ENCODE measurements around the gene LIMA1. TPM values are rescaled to one million over a fixed set of nuclear protein-coding genes. Genes with fewer than 3 reads are reported as not detected.
A peak's percentile ranks its signal among the peaks of the same experiment; 100 is the strongest.
"Not testable (repeated sequence)": the region's sequence is repeated elsewhere in the genome, so short reads cannot be mapped to it uniquely, and the experiment has no call there.

LIMA1 gene
- total RNA-seq, 1 donor from 2014 or later, result 115 TPM

DNA sequence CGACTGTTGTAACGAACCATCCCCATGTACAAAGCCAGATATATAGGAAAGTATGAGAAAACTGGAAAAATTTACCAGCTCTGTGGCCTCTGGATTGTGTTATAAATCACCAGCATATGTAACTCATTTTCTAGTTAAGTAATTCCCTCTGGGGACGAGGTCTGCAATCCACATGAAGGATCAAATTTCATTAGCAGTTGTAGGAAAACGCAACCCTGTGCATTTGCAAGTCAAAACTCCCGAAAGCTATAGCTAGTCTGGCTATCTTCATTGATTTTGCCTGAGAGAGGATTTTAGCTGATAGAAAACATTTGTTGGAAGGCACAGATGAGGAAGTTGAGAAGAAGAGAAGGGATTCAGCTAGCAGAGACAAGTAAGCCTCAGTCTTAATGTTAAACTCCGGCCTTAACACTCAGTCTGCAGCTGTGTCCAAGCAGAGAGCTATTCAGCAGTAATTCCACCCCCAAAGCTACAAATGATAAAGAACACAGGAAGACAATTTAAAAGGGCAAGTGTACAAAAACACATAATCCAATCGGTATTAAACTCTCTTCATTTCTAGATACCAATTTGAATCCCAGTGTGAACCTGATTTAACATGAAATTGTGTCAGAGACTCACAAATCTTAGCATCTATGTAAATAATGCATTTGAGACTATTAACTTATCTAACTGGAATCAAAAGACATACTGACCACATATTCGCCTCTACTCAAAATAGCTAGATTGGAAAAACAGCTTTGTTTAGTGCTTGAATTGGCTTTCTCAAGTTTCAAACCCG lies 61.9 kb downstream of the LIMA1 start:
- Mint-ChIP-seq H3K36me3 (peaks cover 4% of the 10 kb centered on the region), H3K4me3 (no peak overlapping the region), H3K4me1 (peaks cover 33% of the 10 kb centered on the region), H3K27me3 (ENCODE audit: low read depth) (no peaks in the 10 kb centered on the region), H3K27ac (no peak overlapping the region), H3K9me3 (no peaks in the 10 kb centered on the region)
- TF ChIP-seq, protein P1, sequence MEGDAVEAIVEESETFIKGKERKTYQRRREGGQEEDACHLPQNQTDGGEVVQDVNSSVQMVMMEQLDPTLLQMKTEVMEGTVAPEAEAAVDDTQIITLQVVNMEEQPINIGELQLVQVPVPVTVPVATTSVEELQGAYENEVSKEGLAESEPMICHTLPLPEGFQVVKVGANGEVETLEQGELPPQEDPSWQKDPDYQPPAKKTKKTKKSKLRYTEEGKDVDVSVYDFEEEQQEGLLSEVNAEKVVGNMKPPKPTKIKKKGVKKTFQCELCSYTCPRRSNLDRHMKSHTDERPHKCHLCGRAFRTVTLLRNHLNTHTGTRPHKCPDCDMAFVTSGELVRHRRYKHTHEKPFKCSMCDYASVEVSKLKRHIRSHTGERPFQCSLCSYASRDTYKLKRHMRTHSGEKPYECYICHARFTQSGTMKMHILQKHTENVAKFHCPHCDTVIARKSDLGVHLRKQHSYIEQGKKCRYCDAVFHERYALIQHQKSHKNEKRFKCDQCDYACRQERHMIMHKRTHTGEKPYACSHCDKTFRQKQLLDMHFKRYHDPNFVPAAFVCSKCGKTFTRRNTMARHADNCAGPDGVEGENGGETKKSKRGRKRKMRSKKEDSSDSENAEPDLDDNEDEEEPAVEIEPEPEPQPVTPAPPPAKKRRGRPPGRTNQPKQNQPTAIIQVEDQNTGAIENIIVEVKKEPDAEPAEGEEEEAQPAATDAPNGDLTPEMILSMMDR (IDR thresholded peaks at IDR 0.05; ENCODE audit: unreplicated experiment), result no peak
- no peak for DNase-seq (ENCODE audit: low spot score in 2 of 2, unreplicated experiment in 2 of 2)

DNA sequence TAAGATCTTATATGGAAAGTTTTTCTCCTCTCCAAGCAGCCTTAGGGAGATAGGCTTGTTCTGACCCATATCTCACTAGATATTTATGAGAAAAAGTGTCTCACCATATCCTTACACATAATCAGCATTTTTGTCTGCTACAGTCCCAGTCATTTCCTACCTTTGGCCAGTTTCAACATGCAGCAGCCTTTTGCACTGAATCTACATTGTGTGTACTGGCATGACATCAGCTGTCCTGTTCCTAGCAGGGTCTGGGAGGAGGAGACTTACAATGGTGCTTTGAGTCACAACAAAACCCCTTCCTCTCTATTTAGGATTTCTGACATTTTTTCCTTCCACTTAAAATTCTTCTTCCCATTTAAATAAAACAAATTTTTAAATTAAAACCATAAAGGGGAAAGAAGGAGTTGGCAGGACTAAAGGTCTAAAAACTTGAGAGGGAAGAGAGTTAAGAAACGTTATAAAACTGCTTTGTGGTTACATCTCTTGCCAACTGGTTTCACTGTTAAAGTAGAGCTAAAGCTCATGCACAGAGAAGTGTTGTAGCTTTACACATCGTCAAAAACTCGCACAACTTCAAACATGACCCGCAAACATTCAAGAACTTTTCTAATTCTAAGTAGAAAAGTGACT lies 62.8 kb downstream of the LIMA1 start:
- H3K4me1 Mint-ChIP-seq, result peaks cover 33% of the 10 kb centered on the region
- H3K36me3 Mint-ChIP-seq, result peaks cover 4% of the 10 kb centered on the region
- no peaks in the 10 kb centered on the region for H3K27me3 Mint-ChIP-seq (ENCODE audit: low read depth)
- TF ChIP-seq, protein P1 (IDR thresholded peaks at IDR 0.05; ENCODE audit: unreplicated experiment), result no peak
- no peak overlapping the region for H3K27ac Mint-ChIP-seq
- DNase-seq (ENCODE audit: low spot score in 2 of 2, unreplicated experiment in 2 of 2), result no peak
- H3K9me3 Mint-ChIP-seq, result no peaks in the 10 kb centered on the region
- no peak overlapping the region for H3K4me3 Mint-ChIP-seq

DNA sequence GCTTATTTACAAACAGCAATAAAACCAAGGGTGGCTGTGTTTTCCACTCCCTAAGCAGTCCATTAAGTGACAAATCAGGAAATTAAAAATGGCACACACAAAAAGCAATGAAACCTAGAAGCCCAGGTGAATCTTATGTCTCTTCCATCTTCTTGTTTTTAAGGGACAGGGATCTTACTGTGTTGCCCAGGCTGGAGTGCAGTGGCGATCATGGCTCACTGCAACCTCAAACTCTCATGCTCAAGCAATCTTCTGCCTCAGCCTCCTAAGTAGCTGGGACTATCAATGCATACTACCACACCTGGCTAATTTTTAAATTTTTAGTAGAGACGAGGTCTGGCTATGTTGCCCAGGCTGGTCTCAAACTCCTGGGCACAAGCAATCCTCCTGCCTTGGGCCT lies 63.8 kb downstream of the LIMA1 start:
- DNase-seq (ENCODE audit: low spot score in 2 of 2, unreplicated experiment in 2 of 2), result no peak
- Mint-ChIP-seq H3K4me1 (peaks cover 37% of the 10 kb centered on the region), H3K27me3 (ENCODE audit: low read depth) (no peaks in the 10 kb centered on the region), H3K27ac (no peak overlapping the region), H3K4me3 (no peak overlapping the region), H3K9me3 (no peaks in the 10 kb centered on the region), H3K36me3 (peaks cover 6% of the 10 kb centered on the region)
- TF ChIP-seq, protein P1 (IDR thresholded peaks at IDR 0.05; ENCODE audit: unreplicated experiment), result no peak

DNA sequence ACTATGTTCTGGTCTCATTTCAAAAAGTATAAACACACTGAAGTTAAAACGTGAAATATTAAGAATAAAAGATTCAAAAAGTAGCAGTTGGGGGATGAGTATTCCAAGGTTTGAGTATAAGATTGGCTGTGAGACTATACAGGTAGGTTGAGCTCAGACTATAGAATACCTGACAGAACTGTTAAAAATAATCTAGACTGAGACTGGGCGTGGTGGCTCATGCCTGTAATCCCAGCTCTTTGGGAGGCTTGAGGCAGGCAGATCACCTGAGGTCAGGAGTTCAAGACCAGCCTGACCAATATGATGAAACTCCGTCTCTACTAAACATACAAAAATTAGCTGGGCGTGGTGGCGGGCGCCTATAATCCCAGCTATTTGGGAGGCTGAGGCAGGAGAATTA lies 64.3 kb downstream of the LIMA1 start:
- not testable (repeated sequence) for H3K9me3 Mint-ChIP-seq; DNase-seq (ENCODE audit: low spot score in 2 of 2, unreplicated experiment in 2 of 2); H3K27me3 Mint-ChIP-seq (ENCODE audit: low read depth); H3K36me3 Mint-ChIP-seq
- Mint-ChIP-seq H3K4me1 (peaks cover 35% of the 10 kb centered on the region), H3K4me3 (peak overlapping the region; percentile 39), H3K27ac (peak overlapping the region; percentile 64)

DNA sequence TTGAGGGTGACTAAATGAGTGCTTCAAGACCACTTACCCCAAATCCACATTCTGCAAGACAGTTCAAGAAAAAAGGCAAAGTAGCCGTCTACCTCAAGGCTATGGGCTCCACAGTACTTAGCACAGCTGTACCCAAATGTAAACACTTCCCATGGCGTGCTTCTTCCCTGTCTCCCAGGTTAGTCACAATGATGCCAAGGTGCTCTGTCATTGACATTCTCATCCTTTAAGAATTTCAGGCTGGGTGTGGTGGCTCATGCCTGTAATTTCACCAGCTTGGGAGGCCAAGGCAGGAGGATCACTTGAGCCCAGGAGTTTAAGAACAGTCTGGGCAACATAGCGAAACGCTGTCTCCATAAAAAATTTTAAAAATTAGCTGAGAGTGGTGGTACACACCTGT lies 64.9 kb downstream of the LIMA1 start:
- Mint-ChIP-seq H3K4me3 (no peak overlapping the region), H3K27me3 (ENCODE audit: low read depth) (no peaks in the 10 kb centered on the region), H3K36me3 (peaks cover 6% of the 10 kb centered on the region), H3K27ac (peak overlapping the region; percentile 64), H3K4me1 (peaks cover 35% of the 10 kb centered on the region), H3K9me3 (no peaks in the 10 kb centered on the region)
- TF ChIP-seq, protein P1 (IDR thresholded peaks at IDR 0.05; ENCODE audit: unreplicated experiment), result no peak
- DNase-seq (ENCODE audit: low spot score in 2 of 2, unreplicated experiment in 2 of 2), result no peak

DNA sequence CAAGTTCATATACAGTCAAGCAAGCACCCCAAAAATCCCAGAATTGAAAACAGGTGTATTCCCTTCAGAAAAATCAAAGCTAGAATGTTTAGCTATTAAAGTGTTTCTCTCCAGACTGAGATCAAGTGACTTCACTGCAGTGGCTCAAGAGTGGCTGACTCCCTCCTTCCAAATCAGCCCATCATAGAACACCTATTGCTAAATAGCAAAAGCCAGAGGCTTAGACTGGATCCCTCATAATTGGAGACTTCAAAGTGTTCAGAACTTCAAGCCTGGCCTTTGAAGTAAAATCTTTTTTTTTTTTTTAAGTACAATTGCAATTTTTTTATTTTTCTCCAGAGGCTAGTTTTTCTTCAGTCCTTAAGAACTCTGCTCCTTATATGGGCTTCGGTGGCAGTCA lies 66.1 kb downstream of the LIMA1 start:
- no peaks in the 10 kb centered on the region for H3K9me3 Mint-ChIP-seq
- DNase-seq (ENCODE audit: low spot score in 2 of 2, unreplicated experiment in 2 of 2), result no peak
- TF ChIP-seq, protein P1 (IDR thresholded peaks at IDR 0.05; ENCODE audit: unreplicated experiment), result no peak
- H3K4me3 Mint-ChIP-seq, result peak overlapping the region; percentile 48
- H3K4me1 Mint-ChIP-seq, result peaks cover 41% of the 10 kb centered on the region
- H3K27ac Mint-ChIP-seq, result peak overlapping the region; percentile 93
- no peaks in the 10 kb centered on the region for H3K27me3 Mint-ChIP-seq (ENCODE audit: low read depth)
- peaks cover 8% of the 10 kb centered on the region for H3K36me3 Mint-ChIP-seq

Data from mesothelial cell of epicardium (in vitro differentiated cells).